GM19239 (cell line): ENCODE measurements around the gene TNFRSF4.
"Not testable (repeated sequence)": the region's sequence is repeated elsewhere in the genome, so short reads cannot be mapped to it uniquely, and the experiment has no call there.

Experiments used
- DNase-seq: peaks from one replicate; pipeline ENCODE4 v3.0.0; 2011; ENCODE audit warnings: low spot score; ENCODE audit not compliant: insufficient read length
- FAIRE-seq: peaks from 2 replicates; lab custom pipeline; 2011; peaks lifted over from hg19 to GRCh38; lab: Jason Lieb, UNC

The TNFRSF4 gene

DNA sequence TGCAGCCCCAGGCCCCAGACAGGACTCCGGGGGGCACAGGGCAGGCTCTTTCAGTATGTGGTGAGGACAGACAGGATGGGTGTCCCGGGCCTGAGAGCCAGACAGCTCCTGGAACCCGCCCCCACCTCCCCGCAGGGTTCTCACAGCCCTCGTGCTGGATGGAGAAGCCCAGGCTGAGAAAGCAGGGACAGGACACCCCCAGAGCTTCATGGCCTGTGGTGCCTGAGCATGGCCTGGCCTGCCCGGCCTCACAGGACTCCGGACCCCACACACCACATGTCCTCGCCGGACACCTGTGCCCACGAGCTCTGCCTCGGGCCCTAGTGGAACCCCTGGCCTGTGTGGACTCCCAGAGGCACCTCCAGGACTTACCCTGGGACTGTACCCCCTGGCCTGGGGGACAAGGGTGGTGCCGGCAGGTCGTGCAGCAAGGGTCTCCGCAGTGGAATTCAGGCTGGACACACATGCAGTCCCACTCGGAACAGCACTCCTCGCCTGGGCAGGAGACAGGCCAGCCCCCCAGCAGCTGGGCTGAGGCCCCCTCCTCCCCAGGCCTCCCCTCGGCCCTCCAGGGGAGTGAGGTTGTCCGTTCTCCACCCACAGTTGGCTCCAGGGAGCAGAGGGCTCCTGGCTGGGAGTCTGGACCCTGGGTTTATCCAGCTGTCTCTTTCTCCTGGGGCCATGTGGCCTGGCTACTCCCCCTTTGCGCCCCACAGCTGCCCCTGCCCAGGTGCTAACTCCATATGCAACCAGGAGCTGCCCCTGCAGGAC lies 8.8 kb downstream of the TNFRSF4 start:
- DNase-seq (no peak), FAIRE-seq (no peak)

DNA sequence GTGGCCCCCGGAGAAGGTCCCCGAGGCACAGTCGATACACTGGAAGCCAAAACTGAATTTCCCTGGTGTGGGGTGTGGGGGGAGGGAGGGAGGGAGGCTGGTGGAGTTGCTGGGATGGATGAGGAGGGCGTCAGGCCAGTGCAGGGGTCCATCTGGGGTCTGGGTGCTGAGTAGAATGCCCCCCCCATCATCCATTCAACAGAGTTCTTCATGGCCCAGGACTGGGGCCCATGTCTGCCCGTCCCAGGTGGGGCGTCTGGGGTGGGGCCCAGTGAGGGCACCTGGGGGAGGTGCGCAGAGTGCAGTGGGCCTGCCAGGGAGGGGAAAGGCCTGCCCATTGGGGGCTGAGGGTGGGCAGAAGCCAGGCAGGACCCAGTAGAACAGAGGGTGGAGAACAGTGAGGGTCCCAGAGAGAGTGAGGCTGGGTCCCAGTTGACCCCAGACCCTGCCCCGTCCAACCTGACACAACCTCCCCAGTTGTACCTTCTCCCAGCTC lies 9.5 kb downstream of the TNFRSF4 start:
- FAIRE-seq (no peak), DNase-seq (no peak)

- FAIRE-seq, result no peak
- no peak for DNase-seq
These were observed 10.2 kb downstream of the TNFRSF4 start for GRCh38 chr1:1203561-1204424.

DNA sequence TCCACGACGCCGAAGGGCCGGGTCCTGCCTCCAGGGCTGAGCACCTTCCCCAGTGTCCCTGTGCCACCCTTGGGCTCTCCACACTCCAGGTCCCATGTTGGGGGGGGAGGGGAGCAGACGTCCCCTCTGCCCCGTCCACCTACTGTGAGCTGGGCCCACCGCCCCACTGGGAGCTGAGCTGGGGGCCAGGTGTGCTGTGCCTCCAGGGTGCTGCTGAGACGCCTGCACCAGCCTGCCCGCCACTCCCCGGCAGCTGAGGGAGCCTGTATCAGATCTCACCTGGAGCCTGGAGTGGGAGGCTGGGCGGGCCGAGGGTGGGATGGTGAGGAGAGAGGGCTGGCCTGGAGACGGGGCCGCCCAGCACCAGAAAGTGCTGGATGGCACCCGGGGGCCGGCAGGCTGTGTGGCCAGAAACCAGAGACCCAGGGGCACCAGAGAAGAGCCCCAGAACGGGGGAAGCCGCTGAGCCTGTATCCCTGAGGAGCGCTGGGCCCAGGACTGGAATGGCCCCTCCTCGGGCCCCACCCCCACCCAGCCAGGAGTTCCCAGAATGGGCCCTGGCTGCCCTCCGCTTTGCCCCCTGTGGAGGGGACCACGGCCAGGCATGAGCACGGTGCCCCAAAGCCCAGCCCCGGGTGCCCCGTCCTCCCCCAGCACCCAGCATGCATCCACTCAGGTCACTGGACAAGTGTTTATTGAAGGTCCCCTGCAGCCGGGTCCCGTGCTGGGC lies 11.0 kb downstream of the TNFRSF4 start:
- DNase-seq (no peak), FAIRE-seq (no peak)

GRCh38 chr1:1200876-1201810 lies 12.8 kb downstream of the TNFRSF4 start:
- no peak for FAIRE-seq
- no peak for DNase-seq

DNA sequence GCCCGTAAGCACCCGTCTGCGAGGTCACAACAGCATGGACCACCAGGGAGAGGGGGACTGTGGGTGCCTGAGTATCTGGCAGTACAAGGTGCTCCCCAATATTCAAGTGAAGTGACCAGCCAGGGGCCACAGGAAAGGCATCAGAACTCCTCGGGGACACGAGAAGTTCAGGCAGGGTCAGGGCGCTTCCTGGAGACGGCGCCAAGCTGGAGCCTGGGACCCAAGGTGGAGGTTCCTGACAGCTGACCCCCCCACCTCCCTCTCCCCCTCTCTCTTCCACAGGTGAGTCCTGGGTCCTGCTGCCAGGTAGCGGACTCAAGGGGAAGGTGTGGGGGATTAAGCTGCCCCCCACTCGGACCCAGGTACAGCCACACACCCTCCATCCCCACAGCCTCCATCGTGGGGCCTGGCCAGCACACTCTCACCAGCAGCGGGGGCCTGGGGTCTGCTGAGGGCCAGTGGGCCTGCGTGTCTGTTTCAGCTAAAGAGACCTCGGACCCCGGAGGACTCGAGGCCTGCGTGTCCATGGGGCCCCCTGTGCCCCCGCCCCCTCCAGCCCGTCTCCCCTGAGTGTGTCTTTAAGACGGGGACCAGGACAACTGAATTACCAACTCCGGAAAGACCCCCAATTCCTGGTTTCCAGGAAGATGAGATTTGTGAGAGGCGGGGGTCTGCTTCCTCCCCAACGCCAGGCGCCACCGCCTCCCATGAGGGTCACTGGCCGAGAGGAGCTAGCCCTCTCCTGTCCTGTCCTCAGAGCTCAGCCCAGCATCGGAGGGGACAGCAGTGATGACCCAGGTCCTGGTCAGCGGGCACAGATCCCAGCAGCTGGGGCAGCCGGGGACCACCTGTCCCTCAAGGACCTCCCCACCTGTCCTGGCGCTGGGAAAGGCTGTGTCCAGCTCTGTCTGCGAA lies 13.7 kb downstream of the TNFRSF4 start:
- DNase-seq (no peak), FAIRE-seq (no peak)

- no peak for FAIRE-seq
- no peak for DNase-seq
These were observed 14.6 kb downstream of the TNFRSF4 start for GRCh38 chr1:1199141-1199960.

- no peak for DNase-seq
- FAIRE-seq, result no peak
These were observed 15.4 kb downstream of the TNFRSF4 start for GRCh38 chr1:1198423-1199140.

- FAIRE-seq (no peak), DNase-seq (no peak)
These were observed 16.2 kb downstream of the TNFRSF4 start for GRCh38 chr1:1197551-1198422.

DNA sequence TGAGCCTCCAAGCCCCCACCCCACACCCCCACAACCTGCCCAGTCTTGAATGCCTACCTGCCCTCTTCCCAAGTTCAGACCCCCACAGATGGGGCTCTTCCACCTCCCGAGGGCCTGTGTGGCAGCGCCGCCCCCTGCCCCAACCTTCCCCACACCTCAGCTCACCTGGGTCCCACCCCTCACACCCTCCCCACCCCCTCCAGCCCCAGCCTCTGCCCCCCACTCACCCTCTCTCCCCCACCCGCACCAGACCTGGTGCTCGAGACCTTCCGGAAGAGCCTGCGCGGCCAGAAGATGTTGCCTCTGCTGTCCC lies 16.8 kb downstream of the TNFRSF4 start:
- DNase-seq (no peak), FAIRE-seq (no peak)

- no peak for FAIRE-seq
These were observed 17.3 kb downstream of the TNFRSF4 start for GRCh38 chr1:1196431-1197187.

DNA sequence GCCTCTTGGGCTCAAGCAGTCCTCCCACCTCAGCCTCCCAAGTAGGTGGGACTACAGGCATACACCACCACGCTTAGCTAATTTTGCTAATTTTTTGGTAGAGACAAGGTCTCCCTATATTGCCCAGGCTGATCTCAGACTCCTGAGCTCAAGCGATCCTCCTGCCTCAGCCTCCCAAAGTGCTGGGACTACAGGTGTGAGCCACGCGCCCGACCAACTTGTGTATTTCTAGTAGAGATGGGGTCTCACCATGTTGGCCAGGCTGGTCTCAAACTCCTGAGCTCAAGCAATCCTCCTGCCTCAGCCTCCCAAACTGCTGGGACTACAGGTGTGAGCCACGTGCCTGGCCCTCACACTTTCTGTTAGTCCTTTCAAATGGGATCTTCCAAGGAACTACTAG lies 18.2 kb downstream of the TNFRSF4 start:
- FAIRE-seq, DNase-seq: not testable (repeated sequence)

More at GRCh38 chr1:1196431-1197187, 17.3 kb downstream of the TNFRSF4 start:
- no peak for DNase-seq

DNA sequence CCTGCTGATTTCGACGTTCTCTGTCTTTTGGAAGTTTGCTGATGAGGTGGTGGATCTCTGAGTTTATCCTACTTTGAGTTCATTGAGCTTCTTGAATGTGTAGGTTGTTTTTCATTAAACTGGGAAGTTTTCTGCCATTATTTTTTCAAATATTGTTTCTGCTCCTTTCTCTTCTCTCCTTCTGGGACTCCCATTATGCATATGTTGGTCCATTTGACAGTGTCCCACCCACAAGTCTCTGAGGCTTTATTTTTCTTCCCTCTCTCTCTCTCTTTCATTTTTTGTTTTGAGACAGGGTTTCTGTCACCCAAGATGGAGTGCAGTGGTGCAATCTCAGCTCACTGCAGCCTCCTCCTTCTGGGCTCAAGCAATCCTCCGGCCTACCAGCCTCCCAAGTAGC lies 19.2 kb downstream of the TNFRSF4 start:
- DNase-seq (no peak), FAIRE-seq (no peak)

GRCh38 chr1:1191734-1192133 lies 22.2 kb downstream of the TNFRSF4 start:
- DNase-seq, result no peak
- FAIRE-seq, result no peak

DNA sequence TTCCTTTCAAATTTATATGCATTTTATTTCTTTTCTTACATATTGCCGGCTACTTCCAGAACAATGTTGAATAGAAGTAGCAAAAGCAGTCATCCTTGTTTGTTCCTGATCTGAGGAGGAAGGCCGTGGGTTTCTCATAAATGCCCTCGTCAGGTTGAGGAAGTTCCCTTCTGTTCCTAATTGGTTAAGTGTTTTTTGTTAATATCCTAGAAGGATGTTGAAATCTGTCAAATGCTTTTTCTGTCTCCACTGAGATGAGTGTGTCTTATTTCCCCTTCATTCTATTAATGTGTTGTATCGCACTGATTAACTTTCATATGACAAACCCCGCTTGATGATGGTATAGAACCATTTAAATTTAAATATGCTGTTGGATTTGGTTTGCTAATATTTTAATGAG lies 24.8 kb downstream of the TNFRSF4 start:
- DNase-seq (no peak), FAIRE-seq (no peak)

- DNase-seq (no peak), FAIRE-seq (no peak)
These were observed 26.0 kb downstream of the TNFRSF4 start for GRCh38 chr1:1187938-1188337.
